ENCODE results near the gene SYTL1.

SYTL1 gene

GRCh38 chr1:27321813-27322568 is 19.8 kb upstream of the SYTL1 start, which contains the start of gene TMEM222:
TSS of gene TMEM222 (plus strand) at chr1:27322163. CDS start at chr1:27322198, 35 bp downstream.
- peak; percentile 98 for DNase-seq (ENCODE audit: low spot score)

- DNase-seq (ENCODE audit: low spot score), result no peak
Observed at GRCh38 chr1:27322569-27323240, 19.1 kb upstream of the SYTL1 start.

- no peak for DNase-seq (ENCODE audit: low spot score)
Observed at GRCh38 chr1:27325286-27325685, 16.5 kb upstream of the SYTL1 start.

- DNase-seq (ENCODE audit: low spot score), result no peak
Observed at GRCh38 chr1:27327964-27328363, 13.9 kb upstream of the SYTL1 start.

- DNase-seq (ENCODE audit: low spot score), result no peak
Observed at GRCh38 chr1:27330786-27331185, 11.0 kb upstream of the SYTL1 start.

GRCh38 chr1:27331426-27331825 is 10.4 kb upstream of the SYTL1 start:
- DNase-seq (ENCODE audit: low spot score), result no peak

GRCh38 chr1:27331922-27332321 is 9.9 kb upstream of the SYTL1 start:
- DNase-seq (ENCODE audit: low spot score), result no peak

- DNase-seq (ENCODE audit: low spot score), result no peak
Observed at GRCh38 chr1:27332536-27333281, 9.1 kb upstream of the SYTL1 start.

GRCh38 chr1:27333717-27334279 is 8.0 kb upstream of the SYTL1 start:
- no peak for DNase-seq (ENCODE audit: low spot score)

GRCh38 chr1:27335506-27336422 is 6.1 kb upstream of the SYTL1 start:
- no peak for DNase-seq (ENCODE audit: low spot score)

GRCh38 chr1:27336756-27337155 is 5.1 kb upstream of the SYTL1 start:
- DNase-seq (ENCODE audit: low spot score), result no peak

GRCh38 chr1:27338751-27339150 is 3.1 kb upstream of the SYTL1 start:
- DNase-seq (ENCODE audit: low spot score), result no peak

GRCh38 chr1:27339213-27339612 is 2.6 kb upstream of the SYTL1 start:
- no peak for DNase-seq (ENCODE audit: low spot score)

- DNase-seq (ENCODE audit: low spot score), result no peak
Observed at GRCh38 chr1:27342391-27342777, 562 bp downstream of the SYTL1 start.

- peak; percentile 38 for DNase-seq (ENCODE audit: low spot score)
Observed at GRCh38 chr1:27342778-27343638, 1.2 kb downstream of the SYTL1 start.

GRCh38 chr1:27343639-27344025 is 1.8 kb downstream of the SYTL1 start:
- DNase-seq (ENCODE audit: low spot score), result no peak

GRCh38 chr1:27345272-27345671 is 3.5 kb downstream of the SYTL1 start:
- DNase-seq (ENCODE audit: low spot score), result no peak

- DNase-seq (ENCODE audit: low spot score), result no peak
Observed at GRCh38 chr1:27346357-27346756, 4.5 kb downstream of the SYTL1 start.

GRCh38 chr1:27346991-27347624 is 5.3 kb downstream of the SYTL1 start:
- no peak for DNase-seq (ENCODE audit: low spot score)

Measured in Ammon's horn (tissue), 1 donor.